K562 (cell line): ENCODE measurements around the gene AGAP3. TPM values are rescaled to one million over a fixed set of nuclear protein-coding genes. Genes with fewer than 3 reads are reported as not detected.
"Not testable (repeated sequence)": the region's sequence is repeated elsewhere in the genome, so short reads cannot be mapped to it uniquely, and the experiment has no call there.

Experiments
- ATAC-seq: fragments of 200-7000 bp; cut with Tn5 transposase; 3 replicates; pipeline ENCODE4 v1.9.1; 2020; ENCODE audit warnings: moderate library complexity
- BruUV-seq: library from RNA; stranded (reverse); fragments of 400-500 nt; replicated peaks from 2 replicates; lab custom pipeline; 2021; lab: Mats Ljungman, UMichigan
- CTCF ChIA-PET: fragments of 300-600 bp; formaldehyde crosslinking; extraction: SDS; loops from one replicate; lab custom pipeline; 2021; ENCODE audit warnings: low intra/inter-chr PET ratio; lab: Yijun Ruan, JAX
- POLR2A ChIA-PET: fragments of 300-600, 350-650 bp; sonication (Branson Sonifier 250); formaldehyde crosslinking; extraction: SDS; loops from one replicate; lab custom pipeline; 2021; ENCODE audit warnings: antibody characterized with exemption, inconsistent platforms; lab: Yijun Ruan, JAX
- DNase-seq, 4 experiments: peaks; one replicate each; pipeline versions ENCODE4 v3.0.0 to v3.0.0-alpha.2; 2011 to 2018; ENCODE audit warnings: low spot score in 3 of 4, mixed read lengths in 3 of 4; ENCODE audit errors: extremely low read depth in 1 of 4
- FAIRE-seq: peaks from 2 replicates; lab custom pipeline; 2011; peaks lifted over from hg19 to GRCh38; lab: Jason Lieb, UNC
- H2AFZ ChIP-seq: 2 replicates; pipeline ENCODE4 v1.6.0; 2011; ENCODE audit warnings: low read depth, low read length, control low read depth, inconsistent platforms
- H3K27ac ChIP-seq: fragments of 200-600 bp; 3 replicates; pipeline ENCODE4 v1.8.0; 2011; ENCODE audit warnings: low read depth, mild to moderate bottlenecking, control low read depth, inconsistent platforms, low read length, moderate library complexity, mixed read lengths; ENCODE audit errors: extremely low read depth
- H3K27me3 ChIP-seq, 2 experiments: fragments of 300-600 bp in 1 of 2; 2 replicates in 1 of 2; 3 replicates in 1 of 2; pipeline versions ENCODE4 v1.6.0 to v1.8.0; 2011; ENCODE audit warnings: inconsistent platforms in 2 of 2, low read length in 2 of 2, mild to moderate bottlenecking in 1 of 2, mixed read lengths in 1 of 2, moderate library complexity in 1 of 2; ENCODE audit not compliant: control insufficient read depth in 2 of 2, insufficient read depth in 2 of 2
- H3K36me3 ChIP-seq: fragments of 300-600 bp; 3 replicates; pipeline ENCODE4 v1.8.0; 2011; ENCODE audit warnings: mild to moderate bottlenecking, low read length, inconsistent platforms; ENCODE audit not compliant: control insufficient read depth, insufficient read depth
- H3K4me1 ChIP-seq, 2 experiments: fragments of 200-600 bp in 1 of 2; replicated peaks in 1 of 2; 2 replicates in 1 of 2; 3 replicates in 1 of 2; pipeline versions ENCODE4 v1.5.1 to v1.8.0; 2011; ENCODE audit warnings: inconsistent platforms in 2 of 2, low read length in 2 of 2, mild to moderate bottlenecking in 1 of 2, mixed read lengths in 1 of 2, moderate library complexity in 1 of 2; ENCODE audit not compliant: control insufficient read depth in 2 of 2, insufficient read depth in 2 of 2
- H3K4me2 ChIP-seq: 2 replicates; pipeline ENCODE4 v1.6.1; 2011; ENCODE audit warnings: low read length, control low read depth, inconsistent platforms, mixed read lengths; ENCODE audit not compliant: insufficient read depth
- H3K4me3 ChIP-seq: fragments of 200-600 bp; sonication (generic), shearing (Covaris generic); 2 replicates; pipeline ENCODE4 v1.5.1; 2016; ENCODE audit warnings: control low read depth, inconsistent platforms
- H3K79me2 ChIP-seq: fragments of 200-600 bp; 3 replicates; pipeline ENCODE4 v1.8.0; 2011; ENCODE audit warnings: low read length, inconsistent platforms; ENCODE audit not compliant: control insufficient read depth, insufficient read depth
- H3K9ac ChIP-seq, 2 experiments: 2 replicates each; pipeline versions ENCODE4 v1.6.0 to v1.6.1; 2011; ENCODE audit warnings: low read depth in 2 of 2, low read length in 2 of 2, control low read depth in 1 of 2, inconsistent platforms in 1 of 2, mild to moderate bottlenecking in 1 of 2, mixed read lengths in 1 of 2; ENCODE audit not compliant: insufficient read depth in 1 of 2
- H3K9me1 ChIP-seq: one replicate; pipeline ENCODE4 v1.6.0; 2011; ENCODE audit warnings: inconsistent platforms, mild to moderate bottlenecking, low read length, moderate library complexity; ENCODE audit not compliant: control insufficient read depth, insufficient read depth
- H3K9me3 ChIP-seq: replicated peaks from 2 replicates; pipeline ENCODE4 v1.5.1; 2011; ENCODE audit warnings: low read depth, low read length, inconsistent platforms; ENCODE audit not compliant: control insufficient read depth, insufficient read depth
- H4K20me1 ChIP-seq: replicated peaks from 2 replicates; pipeline ENCODE4 v1.6.1; 2011; ENCODE audit warnings: low read length, inconsistent platforms, mixed read lengths; ENCODE audit not compliant: control insufficient read depth, insufficient read depth
- DIDO1 ChIP-seq: fragments of 450-650 bp; IDR thresholded peaks from 2 replicates; pipeline ENCODE4 v1.6.1; 2016; ENCODE audit warnings: low read depth, missing biosample characterization, missing genetic modification characterization
- FOXJ3 ChIP-seq: sonication (generic); formaldehyde crosslinking; IDR thresholded peaks from 2 replicates; pipeline ENCODE4 v1.4.0; 2020; ENCODE audit warnings: mild to moderate bottlenecking, missing genetic modification reagents
- HIVEP1 ChIP-seq: fragments of 250-450 bp; sonication (Bioruptor Pico); IDR thresholded peaks from 2 replicates; pipeline ENCODE4 v1.4.0; 2020; ENCODE audit warnings: mild to moderate bottlenecking
- NFYB ChIP-seq: IDR thresholded peaks from 2 replicates; pipeline ENCODE4 v1.6.1; 2011; ENCODE audit warnings: mild to moderate bottlenecking, moderate library complexity; ENCODE audit not compliant: insufficient read length; ENCODE audit errors: extremely low read depth
- PCBP1 ChIP-seq: fragments of 200-400 bp; formaldehyde crosslinking; IDR thresholded peaks from 2 replicates; pipeline ENCODE4 v1.6.1; 2018; ENCODE audit warnings: mild to moderate bottlenecking, low read depth, low read length; ENCODE audit not compliant: poor library complexity, severe bottlenecking
- POLR2G ChIP-seq: fragments of 200-400 bp; formaldehyde crosslinking; IDR thresholded peaks from 2 replicates; pipeline ENCODE4 v1.6.1; 2017; ENCODE audit warnings: low read depth, mild to moderate bottlenecking, antibody characterized with exemption, low read length, moderate library complexity
- RAD51 ChIP-seq: fragments of 450-650 bp; IDR thresholded peaks from 2 replicates; pipeline ENCODE4 v1.7.1; 2016; ENCODE audit warnings: low read depth, mild to moderate bottlenecking, borderline replicate concordance
- RBFOX2 ChIP-seq: fragments of 200-400 bp; formaldehyde crosslinking; IDR thresholded peaks from 2 replicates; pipeline ENCODE4 v1.6.1; 2017; ENCODE audit warnings: low read depth, mild to moderate bottlenecking, low read length, moderate library complexity
- STAT5A ChIP-seq: IDR thresholded peaks from 2 replicates; pipeline ENCODE4 v1.6.1; 2012; ENCODE audit warnings: low read length, inconsistent platforms, borderline replicate concordance
- STAT5B ChIP-seq: fragments of 250-450 bp; sonication (Bioruptor Pico); IDR thresholded peaks from 2 replicates; pipeline ENCODE4 v1.8.0; 2021; ENCODE audit warnings: mild to moderate bottlenecking, inconsistent platforms
- ZFP36 ChIP-seq: fragments of 150-350 bp; IDR thresholded peaks from 2 replicates; pipeline ENCODE4 v1.6.1; 2018; ENCODE audit warnings: low read length, low read depth; ENCODE audit not compliant: partially characterized antibody
- ZNF12 ChIP-seq: sonication (generic); formaldehyde crosslinking; IDR thresholded peaks from 2 replicates; pipeline ENCODE4 v1.4.0; 2020; ENCODE audit warnings: mild to moderate bottlenecking, missing genetic modification reagents
- WGBS: fragments of 100-300 bp; shearing (Covaris generic); methylation state at CpG from one replicate; pipeline ENCODE4 v1.1.6; 2016; ENCODE audit warnings: low coverage, mixed read lengths; ENCODE audit not compliant: insufficient coverage; ENCODE audit errors: missing lambda C conversion rate; 5-methylcytosine and 5-hydroxymethylcytosine counted together
- in situ Hi-C: fragments of 300-500 bp; cut with MboI; formaldehyde crosslinking; loops from 4 replicates; pipeline ENCODE4 v1.15.0; 2018; ENCODE audit warnings: inconsistent platforms, mixed read lengths
- intact Hi-C: fragments of 100-400 bp; cut with micrococcal nuclease; formaldehyde crosslinking; loops from 2 replicates; pipeline ENCODE4 v1.14.2; 2022
- polyA plus RNA-seq, 8 experiments: library from polyadenylated mRNA; depleted of rRNA in 4 of 8; stranded (reverse) in 5 of 8; unstranded in 3 of 8; fragments of >200 nt; fragmentation: Nextera tagmentation in 2 of 8; fragmentation: Illumina TruSeq in 1 of 8; extraction: Ambion mirVana in 2 of 8; extraction: Trizol in 1 of 8; gene quantifications; 2 replicates each; pipeline versions ENCODE4 v1.2.1 to v1.2.3, GENCODE V29; 2011 to 2014; ENCODE audit warnings: inconsistent platforms in 1 of 8, missing spikeins in 1 of 8
- total RNA-seq, 7 experiments: library from RNA; depleted of rRNA in 6 of 7; stranded (reverse); fragments of >200 nt in 6 of 7; fragmentation: Illumina TruSeq in 2 of 7; extraction: Trizol in 2 of 7; gene quantifications; 2 replicates each; pipeline versions ENCODE4 v1.2.1 to v1.2.3, GENCODE V29; 2011 to 2021; ENCODE audit warnings: low replicate concordance in 1 of 7
- TF ChIP-seq, protein P1 (sequence below): IDR thresholded peaks from 2 replicates; pipeline ENCODE4 v1.6.1; 2011; ENCODE audit not compliant: insufficient read length; ENCODE audit errors: extremely low read depth
- TF ChIP-seq, protein P2 (sequence below): IDR thresholded peaks from 3 replicates; pipeline ENCODE4 v1.6.1; 2011; ENCODE audit warnings: borderline replicate concordance, mild to moderate bottlenecking; ENCODE audit not compliant: insufficient read length, insufficient read depth

The AGAP3 gene
- total and polyA plus RNA-seq, 9 of the 15 experiments (the other 6 are each of a cell fraction or from before 2014, with no cell fraction given), result 3.4 to 208 (median 62.2) TPM

DNA sequence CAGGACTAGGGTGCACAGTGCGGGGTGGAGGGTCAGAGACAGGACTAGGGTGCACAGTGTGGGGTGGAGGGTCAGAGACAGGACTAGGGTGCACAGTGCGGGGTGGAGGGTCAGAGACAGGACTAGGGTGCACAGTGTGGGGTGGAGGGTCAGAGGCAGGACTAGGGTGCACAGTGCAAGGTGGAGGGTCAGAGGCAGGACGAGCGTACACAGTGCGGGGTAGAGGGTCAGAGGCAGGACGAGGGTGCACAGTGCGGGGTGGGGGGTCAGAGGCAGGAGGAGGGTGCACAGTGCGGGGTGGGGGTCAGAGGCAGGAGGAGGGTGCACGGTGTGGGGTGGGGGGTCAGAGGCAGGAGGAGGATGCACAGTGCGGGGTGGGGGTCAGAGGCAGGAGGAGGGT is 42.8 kb upstream of the AGAP3 start:
- H3K27me3 ChIP-seq, H4K20me1 ChIP-seq, H3K9ac ChIP-seq, H3K4me3 ChIP-seq, H3K27ac ChIP-seq, ATAC-seq, DNase-seq, CTCF ChIA-PET, H3K9me3 ChIP-seq, H2AFZ ChIP-seq, H3K4me2 ChIP-seq, H3K79me2 ChIP-seq, intact Hi-C loops, in situ Hi-C loops, POLR2A ChIA-PET, FAIRE-seq, BruUV-seq: not testable (repeated sequence)
- Histone ChIP-seq H3K4me1 (peaks cover 23 to 59% of the 10 kb centered on the region in 2 experiments), H3K36me3 (peaks cover 21% of the 10 kb centered on the region), H3K9me1 (peaks cover 13% of the 10 kb centered on the region)
- 73% methylated on average over 5 of the region's 10 CpGs for WGBS
- TF ChIP-seq POLR2G (peak; percentile 13; the same call in 1 of the 2 replicates), RBFOX2 (0 out of 2 replicates have a peak, but pooled peaks have one; percentile 41)

DNA sequence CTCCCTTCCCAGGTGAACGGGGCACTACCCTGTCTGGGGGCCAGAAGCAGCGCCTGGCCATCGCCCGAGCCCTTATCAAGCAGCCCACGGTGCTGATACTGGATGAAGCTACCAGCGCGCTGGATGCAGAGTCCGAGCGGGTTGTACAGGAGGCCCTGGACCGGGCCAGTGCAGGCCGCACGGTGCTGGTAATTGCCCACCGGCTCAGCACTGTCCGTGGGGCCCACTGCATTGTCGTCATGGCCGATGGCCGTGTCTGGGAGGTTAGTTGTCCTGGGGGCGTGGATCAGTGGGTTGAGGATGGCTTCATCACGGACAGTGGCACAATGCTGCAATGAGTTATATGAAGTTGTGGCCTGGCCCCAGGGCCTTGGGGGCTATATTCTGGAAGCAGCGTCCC is 42.3 kb upstream of the AGAP3 start:
- Histone ChIP-seq H3K27me3 (no peaks in the 10 kb centered on the region), H3K9me3 (no peaks in the 10 kb centered on the region), H3K79me2 (no peaks in the 10 kb centered on the region), H2AFZ (no peak overlapping the region), H3K4me1 (peaks cover 18 to 59% of the 10 kb centered on the region in 2 experiments), H3K4me3 (no peak overlapping the region), H3K9me1 (peaks cover 13% of the 10 kb centered on the region), H3K36me3 (peaks cover 21% of the 10 kb centered on the region), H3K4me2 (no peak overlapping the region), H3K27ac (no peak overlapping the region), H3K9ac (no peak overlapping the region), H4K20me1 (peaks cover 10% of the 10 kb centered on the region)
- DNase-seq, result no peak
- intact Hi-C loops, result no loop called here
- POLR2A ChIA-PET, result interaction anchor here (0.7 to 1.3 kb wide), 3 partner anchors 10 to 173 kb away, joined by 3 to 4 read pairs (median 3); no protein-coding TSS in a partner anchor
- WGBS, result 84% methylated on average over 20 of the region's 20 CpGs
- CTCF ChIA-PET, result no interaction called here
- BruUV-seq, result no TSS peak
- in situ Hi-C loops, result no loop called here
- ATAC-seq, result no peak
- FAIRE-seq, result no peak
- TF ChIP-seq POLR2G (peak; percentile 47), DIDO1 (tag) (no peak), ZFP36 (no peak), NFYB (no peak), FOXJ3 (no peak), PCBP1 (no peak), STAT5B (CRISPR knock-in tag) (no peak), RBFOX2 (0 out of 2 replicates have a peak, but pooled peaks have one; percentile 32), ZNF12 (CRISPR knock-in tag) (no peak), STAT5A (no peak), RAD51 (no peak), HIVEP1 (CRISPR knock-in tag) (no peak)
- TF ChIP-seq, protein P1, sequence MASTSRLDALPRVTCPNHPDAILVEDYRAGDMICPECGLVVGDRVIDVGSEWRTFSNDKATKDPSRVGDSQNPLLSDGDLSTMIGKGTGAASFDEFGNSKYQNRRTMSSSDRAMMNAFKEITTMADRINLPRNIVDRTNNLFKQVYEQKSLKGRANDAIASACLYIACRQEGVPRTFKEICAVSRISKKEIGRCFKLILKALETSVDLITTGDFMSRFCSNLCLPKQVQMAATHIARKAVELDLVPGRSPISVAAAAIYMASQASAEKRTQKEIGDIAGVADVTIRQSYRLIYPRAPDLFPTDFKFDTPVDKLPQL, result no peak
- TF ChIP-seq, protein P2, sequence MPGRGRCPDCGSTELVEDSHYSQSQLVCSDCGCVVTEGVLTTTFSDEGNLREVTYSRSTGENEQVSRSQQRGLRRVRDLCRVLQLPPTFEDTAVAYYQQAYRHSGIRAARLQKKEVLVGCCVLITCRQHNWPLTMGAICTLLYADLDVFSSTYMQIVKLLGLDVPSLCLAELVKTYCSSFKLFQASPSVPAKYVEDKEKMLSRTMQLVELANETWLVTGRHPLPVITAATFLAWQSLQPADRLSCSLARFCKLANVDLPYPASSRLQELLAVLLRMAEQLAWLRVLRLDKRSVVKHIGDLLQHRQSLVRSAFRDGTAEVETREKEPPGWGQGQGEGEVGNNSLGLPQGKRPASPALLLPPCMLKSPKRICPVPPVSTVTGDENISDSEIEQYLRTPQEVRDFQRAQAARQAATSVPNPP, result no peak
